D341Med (cell line): Measurements from ENCODE around the gene EMC10.

Experiments
- DNase-seq: peaks from one replicate; pipeline ENCODE4 v3.0.0; 2012; ENCODE audit warnings: low spot score

The EMC10 gene

GRCh38 chr19:50497022-50497405, 20.7 kb downstream of the EMC10 start:
- peak; percentile 55 for DNase-seq

GRCh38 chr19:50498219-50499056, 22.1 kb downstream of the EMC10 start:
- DNase-seq: no peak

- DNase-seq: peak; percentile 65
These were observed 23.9 kb downstream of the EMC10 start for GRCh38 chr19:50500060-50500752.

- no peak for DNase-seq
These were observed 24.4 kb downstream of the EMC10 start for GRCh38 chr19:50500753-50501151.

- DNase-seq: no peak
These were observed 24.9 kb downstream of the EMC10 start for GRCh38 chr19:50501186-50501567.

GRCh38 chr19:50501568-50502475, 25.5 kb downstream of the EMC10 start:
- no peak for DNase-seq

GRCh38 chr19:50505856-50506611, 29.7 kb downstream of the EMC10 start:
- no peak for DNase-seq

- no peak for DNase-seq
These were observed 30.4 kb downstream of the EMC10 start for GRCh38 chr19:50506700-50507099.

- no peak for DNase-seq
These were observed 31.1 kb downstream of the EMC10 start for GRCh38 chr19:50507376-50507775.

GRCh38 chr19:50508843-50509190, 32.5 kb downstream of the EMC10 start:
- no peak for DNase-seq

- no peak for DNase-seq
These were observed 33.1 kb downstream of the EMC10 start for GRCh38 chr19:50509366-50509765.

- no peak for DNase-seq
These were observed 33.9 kb downstream of the EMC10 start for GRCh38 chr19:50510121-50510670.

GRCh38 chr19:50510700-50511068, 34.4 kb downstream of the EMC10 start:
- DNase-seq: no peak

GRCh38 chr19:50511069-50511822, 34.9 kb downstream of the EMC10 start, which contains the start of gene JOSD2:
TSS of gene JOSD2 (minus strand) at chr19:50511191. CDS start at chr19:50510431, 760 bp downstream.
- DNase-seq: peak; percentile 96

GRCh38 chr19:50512112-50512998, 36.0 kb downstream of the EMC10 start:
- DNase-seq: no peak

GRCh38 chr19:50512999-50513745, 36.9 kb downstream of the EMC10 start:
- no peak for DNase-seq

GRCh38 chr19:50513746-50514345, 37.5 kb downstream of the EMC10 start, which contains the start of gene ASPDH:
TSS of gene ASPDH (minus strand) at chr19:50513913. CDS start at chr19:50513823, 90 bp downstream.
- no peak for DNase-seq
